ENCODE data around the gene RAD51D. TPM values are rescaled to one million over a fixed set of nuclear protein-coding genes. Genes with fewer than 3 reads are reported as not detected.
A peak's percentile ranks its signal among the peaks of the same experiment; 100 is the strongest.
"Not testable (repeated sequence)": the region's sequence is repeated elsewhere in the genome, so short reads cannot be mapped to it uniquely, and the experiment has no call there.

Gene RAD51D
- total RNA-seq, 4 donors from 2014 or later: 6.4 to 16.1 (median 9.9) TPM

DNA sequence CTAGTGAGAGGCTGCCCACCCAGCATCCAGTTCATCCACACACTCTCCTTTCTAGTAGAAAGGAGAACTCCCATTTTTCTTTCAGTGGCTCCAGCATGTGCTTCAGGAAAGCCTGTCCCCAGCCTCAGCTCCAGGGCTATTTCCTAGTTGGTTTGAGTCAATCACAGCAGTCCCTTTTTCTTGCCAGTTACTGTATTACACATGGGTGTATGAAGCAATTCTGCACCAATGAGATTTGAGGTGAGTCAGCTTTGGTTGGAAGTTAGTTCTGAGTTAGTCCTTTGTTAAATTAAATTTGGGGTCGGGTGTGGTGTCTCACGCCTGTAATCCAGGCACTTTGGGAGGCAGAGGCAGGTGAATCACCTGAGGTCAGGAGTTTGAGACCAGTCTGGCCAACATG, 24.8 kb downstream of the RAD51D start:
- ATAC-seq (ENCODE audit: low FRiP score): no peak
- no peak for DNase-seq (ENCODE audit: low spot score)
- TF ChIP-seq, protein P1, sequence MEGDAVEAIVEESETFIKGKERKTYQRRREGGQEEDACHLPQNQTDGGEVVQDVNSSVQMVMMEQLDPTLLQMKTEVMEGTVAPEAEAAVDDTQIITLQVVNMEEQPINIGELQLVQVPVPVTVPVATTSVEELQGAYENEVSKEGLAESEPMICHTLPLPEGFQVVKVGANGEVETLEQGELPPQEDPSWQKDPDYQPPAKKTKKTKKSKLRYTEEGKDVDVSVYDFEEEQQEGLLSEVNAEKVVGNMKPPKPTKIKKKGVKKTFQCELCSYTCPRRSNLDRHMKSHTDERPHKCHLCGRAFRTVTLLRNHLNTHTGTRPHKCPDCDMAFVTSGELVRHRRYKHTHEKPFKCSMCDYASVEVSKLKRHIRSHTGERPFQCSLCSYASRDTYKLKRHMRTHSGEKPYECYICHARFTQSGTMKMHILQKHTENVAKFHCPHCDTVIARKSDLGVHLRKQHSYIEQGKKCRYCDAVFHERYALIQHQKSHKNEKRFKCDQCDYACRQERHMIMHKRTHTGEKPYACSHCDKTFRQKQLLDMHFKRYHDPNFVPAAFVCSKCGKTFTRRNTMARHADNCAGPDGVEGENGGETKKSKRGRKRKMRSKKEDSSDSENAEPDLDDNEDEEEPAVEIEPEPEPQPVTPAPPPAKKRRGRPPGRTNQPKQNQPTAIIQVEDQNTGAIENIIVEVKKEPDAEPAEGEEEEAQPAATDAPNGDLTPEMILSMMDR (IDR thresholded peaks at IDR 0.05): no peak

DNA sequence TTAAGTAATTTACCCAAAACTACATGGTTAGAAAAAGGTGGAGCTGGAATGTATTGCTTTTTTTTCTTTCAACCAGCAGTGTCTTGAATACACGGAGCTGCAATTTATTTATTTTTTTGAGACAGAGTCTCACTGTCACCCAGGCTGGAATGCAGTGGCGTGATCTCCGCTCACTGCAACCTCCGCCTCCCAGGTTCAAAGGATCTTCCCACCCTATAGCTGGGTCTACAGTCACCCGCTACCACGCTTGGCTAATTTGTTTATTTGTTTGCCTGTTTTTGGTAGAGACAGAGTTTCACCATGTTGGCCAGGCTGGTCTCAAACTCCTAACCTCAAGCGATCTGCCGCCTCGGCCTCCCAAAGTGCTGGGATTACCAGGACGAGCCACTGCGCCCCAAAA, 29.0 kb downstream of the RAD51D start:
- not testable (repeated sequence) for ATAC-seq (ENCODE audit: low FRiP score); DNase-seq (ENCODE audit: low spot score)

DNA sequence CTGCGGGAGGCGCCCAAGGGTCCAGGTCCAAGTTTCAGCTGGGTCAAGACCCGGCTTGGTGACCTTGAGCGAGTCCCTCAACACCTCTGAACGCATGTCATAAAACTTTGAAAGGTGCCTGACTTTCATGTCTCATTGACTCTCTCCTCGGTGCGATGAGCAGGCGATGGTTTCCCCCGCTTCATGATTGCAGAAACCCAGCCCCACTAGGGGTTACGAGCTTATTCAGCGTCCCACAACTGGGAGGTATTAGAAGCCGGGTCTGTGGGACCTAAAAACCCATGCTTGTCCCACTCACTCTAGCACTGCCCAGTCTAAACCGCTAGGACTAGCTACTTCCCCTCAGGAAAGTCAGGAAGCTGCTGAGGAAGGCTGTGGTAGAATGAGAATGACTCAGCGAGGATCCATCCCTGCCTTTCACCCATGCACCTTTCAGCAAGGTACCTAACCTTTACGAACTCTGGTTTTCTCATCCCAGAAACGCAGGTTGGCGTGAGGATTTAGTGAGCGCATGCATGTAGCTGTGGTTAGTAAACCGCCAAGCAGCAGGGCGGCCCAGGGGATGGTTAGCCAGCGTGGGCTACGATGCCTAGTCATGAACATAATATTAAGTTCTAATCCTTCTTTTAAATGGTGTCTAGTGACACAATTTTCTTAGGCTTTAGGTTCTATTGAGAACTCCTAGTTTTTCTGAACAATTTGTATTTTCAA, 29.9 kb downstream of the RAD51D start:
- DNase-seq (ENCODE audit: low spot score) (no peak), ATAC-seq (ENCODE audit: low FRiP score) (peak; percentile 56)
- TF ChIP-seq, protein P1 (IDR thresholded peaks at IDR 0.05): no peak

DNA sequence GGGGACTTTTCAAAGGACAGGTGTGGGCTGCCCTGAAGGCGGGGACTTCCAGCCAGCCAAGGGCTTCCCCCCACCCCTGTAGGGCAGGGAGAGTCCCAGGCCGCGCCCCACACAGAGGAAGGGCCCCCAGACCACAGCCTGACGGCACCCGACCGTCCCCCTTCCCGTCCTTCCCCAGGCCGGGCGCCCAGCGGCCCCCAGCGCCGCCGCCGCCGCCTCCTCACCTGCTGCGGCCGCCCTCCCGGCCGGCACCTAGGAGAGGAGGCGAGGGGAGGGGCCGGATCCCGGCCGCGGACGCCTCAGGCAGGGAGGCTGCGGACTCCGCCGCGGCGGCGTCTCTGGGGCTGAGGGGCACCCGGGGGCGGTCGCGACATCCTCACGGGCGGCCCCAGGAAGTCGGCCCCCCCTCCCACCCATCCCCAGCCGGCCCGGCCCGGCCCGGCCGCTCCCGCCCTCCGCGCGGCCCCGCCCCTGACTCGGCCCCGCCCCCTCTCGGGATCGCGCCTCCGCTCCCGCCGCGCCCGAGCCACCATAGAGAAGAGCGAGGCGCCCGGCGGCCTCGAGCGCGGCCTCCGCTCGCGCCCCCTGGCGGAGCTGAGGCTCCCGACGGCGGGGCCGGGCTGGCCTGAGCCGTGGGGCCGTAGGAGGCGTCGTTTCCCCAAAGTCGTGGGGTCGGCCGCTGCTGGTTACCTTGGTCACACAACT, 30.6 kb downstream of the RAD51D start:
- peak; percentile 96 for ATAC-seq (ENCODE audit: low FRiP score)
- DNase-seq (ENCODE audit: low spot score): peak; percentile 65
- TF ChIP-seq, protein P1 (IDR thresholded peaks at IDR 0.05): peak in 2 of 3 donors; percentile 39 to 79

DNA sequence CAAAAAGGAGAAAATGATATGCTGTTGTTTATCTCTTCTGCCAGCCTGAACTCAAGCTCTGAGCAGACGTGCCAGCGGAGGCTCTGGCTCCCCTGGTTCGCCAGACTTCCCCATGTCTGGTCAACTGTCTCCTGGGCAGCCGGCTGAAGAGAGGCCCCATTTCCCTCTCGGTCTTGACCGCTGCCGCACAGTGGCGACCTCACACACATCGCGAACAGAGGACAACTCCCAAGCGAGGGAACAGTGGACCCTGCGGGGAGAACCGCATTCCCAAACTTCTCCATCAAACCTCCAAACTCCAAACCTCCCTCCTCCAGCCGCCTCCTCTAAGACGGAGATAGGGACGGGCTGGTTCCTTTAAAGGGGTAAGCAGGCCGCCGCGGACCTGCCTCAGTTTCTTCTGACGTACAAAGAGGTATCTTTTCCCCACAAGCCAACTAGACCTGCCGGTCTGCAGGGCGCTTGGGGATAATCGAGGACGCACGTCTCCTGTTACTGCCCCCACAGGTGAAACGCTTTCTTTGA, 31.2 kb downstream of the RAD51D start:
- TF ChIP-seq, protein P1 (IDR thresholded peaks at IDR 0.05): no peak
- no peak for DNase-seq (ENCODE audit: low spot score)
- peak; percentile 32 for ATAC-seq (ENCODE audit: low FRiP score)

DNA sequence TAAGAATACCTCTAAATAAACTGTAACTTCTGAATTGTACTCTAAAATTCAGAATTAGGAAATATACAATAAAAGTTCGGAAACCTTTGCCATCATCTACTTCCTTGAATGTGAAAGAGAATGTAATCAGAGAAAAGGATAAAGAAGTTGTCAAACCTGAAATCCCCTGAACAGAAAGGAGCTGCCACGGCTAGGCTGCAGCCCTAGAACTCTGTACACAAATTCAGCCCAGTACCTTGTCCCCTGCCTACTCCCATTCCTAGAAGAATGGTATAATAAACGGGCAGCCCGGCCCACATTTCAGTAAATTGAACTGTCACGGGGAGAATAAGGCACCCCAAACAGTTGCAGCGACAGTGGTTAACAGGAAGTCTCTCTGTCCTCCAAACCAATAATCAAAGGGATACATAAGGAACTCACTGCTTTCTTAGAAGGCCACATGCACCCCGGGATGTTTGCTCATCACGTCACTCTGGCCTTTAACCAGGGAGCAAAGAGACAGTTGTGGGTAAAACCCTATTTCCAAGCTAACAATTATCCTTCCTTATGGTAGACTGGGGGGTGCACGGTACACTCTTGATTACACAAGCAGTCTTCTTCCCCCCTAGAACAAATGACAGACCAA, 31.8 kb downstream of the RAD51D start:
- TF ChIP-seq, protein P1 (IDR thresholded peaks at IDR 0.05): no peak
- no peak for DNase-seq (ENCODE audit: low spot score)
- no peak for ATAC-seq (ENCODE audit: low FRiP score)

DNA sequence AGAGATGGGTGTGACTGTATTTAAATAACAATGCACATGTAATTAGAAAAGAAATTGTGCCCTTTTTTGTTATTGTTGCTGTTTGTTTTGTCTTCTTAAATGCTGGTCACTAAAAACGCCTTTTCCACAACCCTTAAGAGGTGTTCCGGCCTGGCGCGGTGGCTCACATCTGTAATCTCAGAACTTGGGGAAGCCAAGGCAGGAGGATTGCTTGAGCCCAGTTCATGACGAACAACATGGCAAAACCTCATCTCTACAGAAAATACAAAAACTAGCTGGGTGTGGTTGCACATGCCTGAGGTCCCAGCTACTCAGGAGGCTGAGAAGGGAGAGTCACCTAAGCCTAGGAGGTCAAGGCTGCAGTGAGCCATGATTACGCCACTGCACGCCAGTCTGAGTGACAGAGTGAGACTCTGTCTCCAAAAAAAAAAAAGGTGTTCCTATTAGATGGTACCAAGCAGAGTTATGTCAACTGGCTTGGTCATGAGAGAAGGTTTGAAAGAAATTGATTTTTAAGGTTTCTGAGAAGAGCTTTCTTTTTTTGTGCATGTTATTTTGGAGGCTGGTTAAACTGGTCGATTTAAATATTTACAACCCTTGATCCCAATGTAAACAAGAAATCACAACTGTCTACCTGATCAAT, 32.6 kb downstream of the RAD51D start:
- TF ChIP-seq, protein P1 (IDR thresholded peaks at IDR 0.05): no peak
- ATAC-seq (ENCODE audit: low FRiP score) (no peak), DNase-seq (ENCODE audit: low spot score) (no peak)
